NCI-H748 (cell line): Measurements from ENCODE around the gene RBM44.
A peak's percentile ranks its signal among the peaks of the same experiment; 100 is the strongest.
"Not testable (repeated sequence)": the region's sequence is repeated elsewhere in the genome, so short reads cannot be mapped to it uniquely, and the experiment has no call there.

Source experiments
- DNase-seq: peaks from one replicate; lab custom pipeline; 2025; ENCODE audit not compliant: unreplicated experiment; lab: John Stamatoyannopoulos, UW

Gene RBM44

GRCh38 chr2:237848940-237849339 lies 50.4 kb downstream of the RBM44 start:
- not testable (repeated sequence) for DNase-seq

GRCh38 chr2:237854295-237854694 lies 55.7 kb downstream of the RBM44 start:
- no peak for DNase-seq

DNA sequence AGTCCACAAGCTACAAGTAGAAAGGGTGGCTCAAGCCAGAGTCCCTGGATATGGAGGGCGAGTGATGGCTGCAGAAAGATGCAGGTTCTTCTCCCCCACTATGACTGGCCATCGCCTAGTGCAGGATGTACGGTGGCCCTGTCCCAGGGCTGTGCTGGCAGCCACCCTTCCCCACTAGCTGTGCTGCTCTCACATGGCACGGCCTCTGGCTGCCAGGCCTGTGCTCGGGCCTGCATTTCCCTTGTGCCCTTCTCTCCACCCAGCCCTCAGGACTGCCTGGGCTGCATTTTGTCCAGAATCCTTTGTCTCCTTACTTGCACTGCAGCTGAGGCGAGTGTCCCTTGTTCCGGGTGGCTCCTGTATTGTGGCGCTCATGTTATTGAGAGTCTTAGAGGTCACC lies 59.2 kb downstream of the RBM44 start:
- no peak for DNase-seq

DNA sequence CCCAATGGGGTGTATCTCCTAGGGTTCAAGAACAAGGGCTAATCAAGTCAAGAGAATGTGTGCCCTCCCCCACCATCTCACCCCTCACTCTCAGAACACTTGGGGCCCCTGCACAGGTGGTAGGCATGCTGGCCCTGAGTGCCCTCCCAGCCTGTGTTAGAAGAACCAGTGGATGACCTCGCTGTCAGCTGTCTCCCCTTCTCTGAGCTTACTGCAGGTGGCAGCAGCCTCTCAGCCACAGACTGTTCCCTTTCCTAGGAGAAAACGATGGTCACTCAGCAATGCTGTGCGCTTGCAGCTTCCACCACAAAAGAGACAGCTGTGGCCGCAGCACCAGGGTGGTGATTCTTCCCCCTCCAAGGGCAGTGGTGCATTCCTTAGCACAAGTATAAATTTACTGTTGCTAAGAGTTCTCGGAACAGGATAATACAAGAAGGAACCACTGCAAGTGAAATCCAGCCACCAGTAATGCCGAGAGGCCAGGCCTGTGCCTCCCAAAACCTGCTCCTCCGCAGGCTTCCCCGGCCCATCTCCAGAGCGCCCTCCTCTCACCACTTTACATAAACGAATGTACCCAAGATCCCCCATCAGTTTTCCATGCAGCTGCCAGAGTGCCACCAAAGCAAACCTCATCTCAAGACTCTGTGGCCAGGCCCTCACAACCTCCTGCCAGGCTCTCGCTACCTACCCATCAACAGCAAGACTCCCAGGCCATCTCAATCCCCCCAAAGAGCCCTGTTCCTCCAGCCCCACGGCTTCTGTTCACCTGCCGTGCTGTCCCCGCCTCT lies 59.9 kb downstream of the RBM44 start:
- DNase-seq, result peak; percentile 75

- DNase-seq, result no peak
These were observed 60.5 kb downstream of the RBM44 start for GRCh38 chr2:237859082-237859433.

DNA sequence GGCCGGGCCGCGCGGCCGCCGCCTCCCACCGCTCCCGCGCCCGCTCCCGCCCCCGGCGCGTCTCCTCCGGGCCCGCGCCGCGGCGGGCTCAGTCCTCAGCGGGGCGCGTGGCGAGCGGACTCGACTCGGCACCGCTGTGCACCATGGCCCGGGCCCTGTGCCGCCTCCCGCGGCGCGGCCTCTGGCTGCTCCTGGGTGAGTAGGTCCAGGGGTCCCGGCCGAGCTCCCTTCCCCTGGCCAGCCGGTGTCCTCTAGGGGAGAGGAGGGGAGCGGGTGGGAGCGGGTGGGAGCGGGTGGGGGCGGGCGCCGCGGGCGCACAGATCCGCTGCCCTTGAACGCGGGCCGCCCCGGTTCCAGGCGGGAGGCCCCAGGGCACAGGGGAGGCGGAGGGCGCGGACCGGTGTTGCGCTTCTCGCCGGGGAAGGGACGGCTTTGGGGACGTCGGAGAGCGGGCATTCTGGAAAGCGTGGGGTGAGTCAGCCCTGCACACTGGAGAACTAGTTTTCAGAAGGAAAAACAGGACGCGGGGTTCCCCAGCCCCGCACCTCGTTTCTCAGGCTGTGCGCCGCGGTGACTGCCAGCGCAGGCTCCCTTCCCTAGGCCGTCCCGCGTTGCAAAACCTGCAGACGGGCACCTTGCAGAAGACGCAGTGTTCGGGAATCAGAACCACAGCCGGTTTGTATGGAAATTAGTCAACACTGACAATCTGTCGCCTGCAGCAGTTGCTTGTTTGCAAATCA lies 61.1 kb downstream of the RBM44 start, which contains the start of gene RAMP1:
Gene RAMP1 (plus strand): TSS at position 91 of the 740 bp plus-strand sequence. CDS start 53 bp downstream, at position 144.
- DNase-seq, result peak; percentile 42

- DNase-seq, result peak; percentile 24
These were observed 61.8 kb downstream of the RBM44 start for GRCh38 chr2:237860273-237860935.

- DNase-seq, result no peak
These were observed 63.4 kb downstream of the RBM44 start for GRCh38 chr2:237861875-237862527.

DNA sequence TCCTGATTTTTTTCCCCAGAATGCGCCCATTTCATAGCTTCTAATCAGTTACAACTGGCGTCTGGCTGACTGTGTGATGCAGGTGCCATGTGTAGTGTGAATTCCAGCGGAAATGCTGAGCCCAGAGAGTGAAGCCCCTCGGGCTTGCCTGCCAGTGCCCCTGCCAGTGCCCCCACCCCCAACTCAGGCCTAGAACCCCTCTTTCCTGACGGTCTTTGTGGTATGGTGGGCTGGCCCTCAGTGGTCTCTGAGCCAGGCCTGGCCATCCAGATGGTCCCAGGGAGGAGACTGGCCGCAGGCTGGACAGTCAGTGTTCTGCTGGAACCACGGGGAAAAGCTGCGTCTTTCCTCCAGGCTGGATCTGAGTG lies 63.9 kb downstream of the RBM44 start:
- DNase-seq, result no peak

GRCh38 chr2:237863102-237863511 lies 64.5 kb downstream of the RBM44 start:
- no peak for DNase-seq

DNA sequence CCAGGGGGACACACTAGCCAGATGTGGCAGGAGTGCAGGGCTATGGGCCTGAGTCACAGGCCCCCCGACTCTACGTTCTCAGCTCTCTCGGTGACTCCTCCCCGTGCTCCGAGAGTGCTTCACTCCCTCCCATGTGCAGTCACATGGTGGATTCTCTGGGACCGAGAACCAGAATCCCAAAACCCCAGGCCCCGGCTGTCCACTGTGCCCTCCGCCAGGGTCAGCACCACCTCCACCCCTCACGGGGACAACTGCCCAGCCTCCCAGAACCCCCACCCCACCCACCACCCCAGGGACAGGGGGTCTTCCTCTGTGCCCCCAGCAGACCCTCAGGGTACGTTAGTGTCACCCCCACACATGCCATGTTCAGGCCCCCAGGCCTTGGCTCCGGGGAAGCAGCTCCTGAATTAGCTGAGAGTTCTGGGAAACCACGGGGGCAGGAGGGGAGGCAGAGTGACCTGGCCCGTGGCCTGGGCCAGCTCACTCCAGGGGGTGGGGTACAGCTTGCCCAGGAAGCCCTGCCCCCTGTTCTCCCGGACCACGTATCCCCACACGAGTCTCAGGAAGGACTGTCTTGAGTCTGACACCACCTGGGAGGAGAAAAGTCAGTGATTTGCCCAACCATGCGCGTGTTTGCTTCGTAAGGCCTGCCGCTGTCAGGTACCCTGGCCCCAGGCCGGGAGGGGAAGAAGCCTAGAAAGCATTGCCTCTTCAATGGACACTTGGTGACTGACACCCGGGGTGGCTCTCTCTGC lies 65.3 kb downstream of the RBM44 start:
- DNase-seq, result no peak

DNA sequence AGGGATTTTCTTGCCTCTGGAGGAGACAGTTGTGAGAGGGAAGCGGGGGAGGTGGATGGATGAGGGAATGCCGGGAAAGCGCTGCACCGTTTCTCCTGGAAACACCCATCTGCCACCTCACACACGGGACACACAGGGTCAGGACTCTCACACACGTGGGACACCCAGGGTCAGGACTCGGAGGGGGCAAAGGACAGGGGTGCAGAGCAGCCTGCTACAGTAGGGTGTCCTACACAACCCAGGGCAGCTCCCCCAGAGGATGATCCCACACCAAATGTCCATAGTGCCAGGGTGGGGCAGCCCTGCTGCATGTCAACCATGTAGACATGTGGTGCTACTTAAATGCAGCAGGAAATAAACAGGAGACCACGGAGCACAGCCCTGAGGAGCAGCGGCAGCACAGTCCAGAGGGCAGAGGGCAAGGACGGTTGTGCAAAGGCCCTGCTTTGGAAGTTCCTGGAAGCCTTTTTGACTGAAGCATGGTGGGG lies 65.9 kb downstream of the RBM44 start:
- DNase-seq, result no peak

GRCh38 chr2:237864940-237865622 lies 66.5 kb downstream of the RBM44 start:
- DNase-seq, result no peak

- no peak for DNase-seq
These were observed 67.1 kb downstream of the RBM44 start for GRCh38 chr2:237865623-237866041.

DNA sequence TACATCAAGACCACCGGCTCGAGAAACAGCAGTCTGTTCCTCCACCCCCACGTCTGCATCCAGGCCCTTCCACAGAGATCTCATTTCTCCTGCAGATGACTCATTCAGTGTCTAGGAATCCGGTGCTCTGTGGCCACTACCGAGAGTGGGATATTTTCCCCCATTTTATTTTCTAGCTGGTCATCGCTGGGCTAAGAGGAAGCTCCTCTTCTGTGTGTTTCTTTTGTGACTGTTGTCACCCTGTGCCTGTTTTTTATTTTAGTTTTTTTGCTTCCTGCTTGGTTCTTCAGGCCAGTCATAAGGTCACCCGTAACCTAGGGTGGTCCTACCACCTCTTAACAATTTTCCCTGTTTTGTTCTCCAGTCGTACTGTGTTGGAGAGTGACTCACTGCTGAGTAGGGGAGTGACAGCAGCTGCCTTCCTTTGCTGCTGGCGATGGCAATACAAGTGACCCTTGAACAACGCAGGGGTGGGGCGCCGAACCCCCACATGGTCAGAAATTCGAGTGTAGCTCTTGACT lies 67.6 kb downstream of the RBM44 start:
- DNase-seq, result no peak

- no peak for DNase-seq
These were observed 68.9 kb downstream of the RBM44 start for GRCh38 chr2:237867465-237867864.

GRCh38 chr2:237868074-237868473 lies 69.5 kb downstream of the RBM44 start:
- not testable (repeated sequence) for DNase-seq

GRCh38 chr2:237868631-237869342 lies 70.2 kb downstream of the RBM44 start:
- DNase-seq, result no peak
